AG08395 (cell line): ENCODE data around the gene PLEKHG3.

Experiments used
- DNase-seq: peaks from one replicate; pipeline ENCODE4 v3.0.0; 2012; ENCODE audit warnings: mixed read lengths, low spot score

The PLEKHG3 gene

GRCh38 chr14:64764641-64765520, 60.7 kb downstream of the PLEKHG3 start:
- peak; percentile 85 for DNase-seq

- DNase-seq = no peak
Observed at GRCh38 chr14:64765740-64766302, 61.6 kb downstream of the PLEKHG3 start.

GRCh38 chr14:64766430-64767151, 62.4 kb downstream of the PLEKHG3 start:
- no peak for DNase-seq

- no peak for DNase-seq
Observed at GRCh38 chr14:64767215-64767964, 63.2 kb downstream of the PLEKHG3 start.

- no peak for DNase-seq
Observed at GRCh38 chr14:64768401-64769095, 64.3 kb downstream of the PLEKHG3 start.

GRCh38 chr14:64769096-64770020, 65.1 kb downstream of the PLEKHG3 start:
- no peak for DNase-seq

GRCh38 chr14:64770751-64771150, 66.5 kb downstream of the PLEKHG3 start:
- no peak for DNase-seq

GRCh38 chr14:64771161-64771560, 66.9 kb downstream of the PLEKHG3 start:
- DNase-seq = no peak

GRCh38 chr14:64772397-64772950, 68.2 kb downstream of the PLEKHG3 start:
- no peak for DNase-seq

- no peak for DNase-seq
Observed at GRCh38 chr14:64773046-64773445, 68.8 kb downstream of the PLEKHG3 start.

GRCh38 chr14:64773577-64773976, 69.4 kb downstream of the PLEKHG3 start:
- no peak for DNase-seq

- DNase-seq = no peak
Observed at GRCh38 chr14:64774272-64774671, 70.0 kb downstream of the PLEKHG3 start.

- no peak for DNase-seq
Observed at GRCh38 chr14:64775081-64775777, 71.0 kb downstream of the PLEKHG3 start.

GRCh38 chr14:64777461-64777860, 73.2 kb downstream of the PLEKHG3 start:
- DNase-seq = no peak

GRCh38 chr14:64778104-64778754, 74.0 kb downstream of the PLEKHG3 start:
- DNase-seq = no peak

GRCh38 chr14:64779472-64779871, 75.2 kb downstream of the PLEKHG3 start:
- DNase-seq = no peak

GRCh38 chr14:64782196-64782595, 78.0 kb downstream of the PLEKHG3 start:
- no peak for DNase-seq

- DNase-seq = no peak
Observed at GRCh38 chr14:64784006-64784405, 79.8 kb downstream of the PLEKHG3 start.
